ENCODE data around the gene MRGPRF.

The MRGPRF gene

GRCh38 chr11:68954836-68955606, 58.0 kb downstream of the MRGPRF start:
- POLR2A ChIA-PET: no interaction called here
- CTCF ChIA-PET: no interaction called here
- no peak for DNase-seq (ENCODE audit: low read depth, low spot score)
- no peak overlapping the region for H3K4me3 ChIP-seq (ENCODE audit: low read depth, low read length)
- TF ChIP-seq CTCF (IDR thresholded peaks at IDR 0.05; ENCODE audit: insufficient read depth, low read length, missing control alignments): no peak

Data from AG04449 (cell line).